Dedifferentiated amniotic fluid mesenchymal stem cell (primary cell): ENCODE results near the gene IVD.

Experiments
- DNase-seq: peaks from one replicate; pipeline ENCODE4 v3.0.0-alpha.2; 2016; ENCODE audit errors: extremely low spot score

The IVD gene

DNA sequence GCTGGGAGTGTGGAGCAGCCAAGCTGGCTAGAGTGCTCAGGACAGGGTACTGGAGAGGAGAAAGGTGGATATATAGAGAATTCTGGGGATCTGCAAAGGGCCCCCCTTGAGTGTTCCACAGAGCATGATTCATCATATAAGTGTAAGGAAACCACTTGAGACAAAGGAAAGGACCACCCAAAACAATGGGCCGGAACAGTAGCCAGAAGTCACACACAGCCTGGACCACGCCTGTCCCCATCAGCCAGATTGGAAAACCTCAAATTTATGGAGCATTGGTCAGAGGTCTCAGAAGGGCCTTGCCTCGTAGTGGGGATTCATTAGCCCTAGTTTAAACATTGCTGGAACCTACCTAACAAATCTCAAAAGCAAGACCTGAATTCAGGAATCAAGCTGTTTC lies 28.0 kb upstream of the IVD start:
- DNase-seq, result no peak

DNA sequence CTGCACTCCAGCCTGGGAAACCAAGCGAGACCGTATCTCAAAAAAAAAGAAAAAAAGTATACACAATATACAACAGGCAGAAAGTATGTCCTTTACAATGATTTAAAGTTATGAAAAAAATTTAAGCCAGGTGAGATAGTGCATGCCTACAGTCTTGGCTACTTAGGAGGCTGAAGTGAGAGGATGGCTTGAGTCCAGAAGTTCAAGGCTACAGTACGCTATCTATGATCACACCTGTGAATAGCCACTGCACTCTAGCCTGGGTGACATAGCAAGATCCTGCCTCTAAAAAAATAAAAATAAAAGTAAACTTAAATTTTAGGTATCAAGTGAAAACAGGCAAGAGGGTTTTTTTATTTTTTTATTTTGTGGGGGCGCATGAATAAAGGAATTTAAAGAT lies 26.2 kb upstream of the IVD start:
- DNase-seq, result no peak

DNA sequence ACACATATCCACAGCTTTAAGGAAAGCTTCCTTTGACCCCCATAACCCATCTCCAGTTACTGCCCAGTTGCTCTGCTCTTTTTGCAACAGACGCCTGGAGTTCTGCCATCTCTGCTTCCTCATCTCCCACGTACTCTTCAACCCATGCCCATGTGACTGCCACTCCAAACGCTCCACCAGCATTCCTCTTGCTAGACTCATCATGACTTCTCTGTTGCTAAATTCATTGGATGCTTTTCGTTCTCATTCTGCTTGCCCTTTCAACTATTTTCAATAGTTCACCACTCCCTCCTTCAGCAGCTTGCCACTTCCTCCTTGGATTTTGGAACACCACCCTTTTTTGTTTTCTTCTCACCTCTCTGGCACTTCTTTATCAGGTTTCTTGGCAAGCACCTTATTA lies 25.7 kb upstream of the IVD start:
- peak; percentile 95 for DNase-seq

DNA sequence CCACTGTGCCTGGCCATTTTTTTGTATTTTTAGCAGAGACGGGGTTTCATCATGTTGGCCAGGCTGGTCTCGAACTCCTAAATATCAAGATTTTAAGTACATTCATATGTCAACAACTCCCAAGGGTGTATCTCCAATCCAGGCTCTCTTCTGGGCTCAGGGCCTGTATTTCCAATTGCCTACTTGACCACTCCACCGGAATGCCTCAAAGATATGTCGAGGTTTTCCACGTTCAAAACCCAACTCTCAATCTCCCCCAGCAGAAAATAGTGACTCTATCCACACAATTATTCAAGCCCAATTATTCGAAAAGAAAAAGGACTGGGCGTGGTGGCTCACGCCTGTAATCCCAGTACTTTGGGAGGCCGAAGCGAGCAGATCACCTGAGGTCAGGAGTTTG lies 25.0 kb upstream of the IVD start:
- no peak for DNase-seq

DNA sequence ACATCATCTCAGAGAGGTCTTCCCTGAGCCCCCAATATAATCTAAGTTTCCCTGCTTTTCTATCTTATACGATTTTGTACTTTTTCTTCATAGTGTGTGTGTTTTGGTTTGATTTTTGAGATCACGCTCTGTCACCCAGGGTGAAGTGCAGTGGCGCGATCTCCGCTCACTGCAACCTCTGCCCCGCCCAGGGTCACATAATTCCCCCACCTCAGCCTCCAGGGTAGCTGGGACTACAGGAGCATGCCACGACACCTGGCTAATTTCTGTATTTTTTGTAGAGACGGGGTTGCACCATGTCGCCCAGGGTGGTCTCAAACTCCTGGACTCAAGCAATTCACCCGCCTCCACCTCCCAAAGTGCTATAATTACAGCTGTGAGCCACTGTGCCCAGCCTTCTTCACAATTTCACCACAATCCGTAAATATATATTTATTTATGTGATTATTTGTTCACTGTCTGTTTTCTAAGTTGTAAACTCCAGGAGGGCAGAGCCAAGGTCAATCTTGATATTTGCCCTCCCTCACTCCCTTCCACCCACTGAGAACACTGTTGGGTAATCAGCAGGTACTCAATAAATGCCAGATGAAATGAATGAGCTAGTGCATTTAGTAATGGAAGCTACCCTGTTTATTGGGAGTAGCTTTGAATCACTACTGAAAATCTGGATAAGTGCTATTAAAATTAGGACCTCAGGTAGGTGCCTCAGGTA lies 23.6 kb upstream of the IVD start:
- no peak for DNase-seq

DNA sequence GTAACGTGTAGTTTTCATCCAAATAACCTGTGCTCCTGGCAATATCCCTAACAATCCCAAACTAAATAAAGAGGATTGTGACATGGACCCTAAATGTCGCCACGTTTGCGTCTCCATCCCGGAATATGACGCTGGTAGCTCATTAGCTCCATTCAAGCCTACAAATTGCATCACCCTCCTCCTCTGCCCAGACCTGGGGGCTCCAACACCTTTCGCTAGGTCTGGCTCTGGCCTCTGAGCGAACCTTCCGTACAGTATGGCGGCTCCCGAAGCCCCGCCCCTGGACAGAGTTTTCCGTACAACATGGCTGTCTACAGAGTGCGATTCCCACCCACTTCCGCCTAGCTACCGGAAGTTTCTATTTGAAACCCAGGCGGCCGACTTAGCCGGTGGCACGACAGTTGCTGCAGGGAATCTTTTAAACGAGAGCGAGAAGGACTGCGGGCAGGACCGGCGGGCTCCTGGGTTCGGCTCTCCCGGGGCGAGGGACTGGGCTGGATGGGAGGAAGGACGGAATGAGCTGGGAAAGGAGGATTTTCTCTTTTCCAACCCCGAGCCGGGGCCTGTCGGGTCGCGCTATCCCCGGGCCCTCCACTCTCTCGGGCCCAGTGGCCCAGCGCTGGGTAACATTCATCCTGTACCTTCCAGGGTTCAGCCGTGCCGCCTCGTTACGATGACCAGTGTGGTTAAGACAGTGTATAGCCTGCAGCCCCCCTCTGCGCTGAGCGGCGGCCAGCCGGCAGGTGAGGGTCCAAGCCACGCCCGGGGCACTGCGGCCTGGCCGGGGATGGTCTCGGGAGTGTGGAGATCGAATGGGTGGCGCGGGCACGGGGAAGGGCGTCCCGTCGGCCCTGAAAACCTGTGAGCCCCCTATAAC lies 22.8 kb upstream of the IVD start, which contains the start of gene KNSTRN:
Gene KNSTRN, plus strand, starts transcription at position 142 of the 877 bp plus-strand sequence. Its CDS starts 115 bp downstream, at position 257.
- peak; percentile 96 for DNase-seq

DNA sequence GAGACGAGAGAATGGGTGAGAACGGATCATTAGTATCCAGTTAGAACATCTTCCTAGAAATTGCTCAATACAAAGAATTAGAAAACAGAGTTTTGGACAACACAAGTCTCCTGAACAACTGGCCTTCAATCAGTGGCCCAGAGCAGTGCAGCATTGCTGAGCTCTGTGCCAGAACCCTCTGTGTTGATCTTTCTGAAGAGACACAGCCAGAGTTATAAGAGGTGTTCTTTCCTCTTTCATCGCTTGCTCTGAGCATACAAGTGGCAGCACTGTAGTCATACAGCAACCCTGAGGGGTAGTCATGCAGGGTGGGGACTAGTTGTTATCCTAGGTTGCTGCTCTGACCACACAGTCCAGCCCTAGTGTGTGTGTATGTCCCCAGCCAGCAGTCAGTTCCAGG lies 19.1 kb upstream of the IVD start:
- no peak for DNase-seq

DNA sequence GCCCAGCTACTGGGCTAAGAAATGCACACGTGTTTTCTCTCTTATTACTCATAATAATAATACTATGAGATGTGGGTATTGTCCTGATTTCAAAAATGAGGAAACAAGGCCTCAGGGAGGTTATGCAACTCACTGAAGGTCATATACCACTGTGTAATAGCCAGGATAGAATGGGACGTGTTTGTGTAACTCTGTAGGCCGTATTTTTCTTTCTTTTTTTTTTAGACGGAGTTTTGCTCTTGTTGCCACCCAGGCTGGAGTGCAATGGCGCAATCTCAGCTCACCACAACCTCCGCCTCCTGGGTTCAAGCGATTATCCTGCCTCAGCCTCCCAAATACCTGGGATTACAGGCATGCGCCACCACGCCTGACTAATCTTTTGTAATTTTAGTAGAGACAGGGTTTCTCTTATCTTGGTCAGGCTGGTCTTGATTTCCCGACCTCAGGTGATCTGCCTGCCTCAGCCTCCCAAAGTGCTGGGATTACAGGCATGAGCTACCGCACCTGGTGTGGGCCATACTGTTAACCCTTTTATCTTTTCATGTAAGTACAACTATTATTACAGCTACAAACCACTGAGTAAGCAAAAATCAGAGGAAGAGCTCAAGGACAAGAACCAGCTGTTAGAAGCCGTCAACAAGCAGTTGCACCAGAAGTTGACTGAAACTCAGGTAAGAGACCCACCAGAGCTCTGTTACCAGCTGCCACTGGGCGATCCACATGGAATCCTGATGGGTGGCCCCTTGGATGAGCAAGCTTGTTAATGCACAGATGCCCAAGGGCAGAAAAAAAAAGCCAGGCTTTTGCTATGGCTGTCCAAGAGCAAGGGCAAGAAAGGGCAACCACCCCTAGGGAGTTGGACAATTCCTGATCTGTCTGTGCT lies 16.4 kb upstream of the IVD start:
- DNase-seq, result no peak

DNA sequence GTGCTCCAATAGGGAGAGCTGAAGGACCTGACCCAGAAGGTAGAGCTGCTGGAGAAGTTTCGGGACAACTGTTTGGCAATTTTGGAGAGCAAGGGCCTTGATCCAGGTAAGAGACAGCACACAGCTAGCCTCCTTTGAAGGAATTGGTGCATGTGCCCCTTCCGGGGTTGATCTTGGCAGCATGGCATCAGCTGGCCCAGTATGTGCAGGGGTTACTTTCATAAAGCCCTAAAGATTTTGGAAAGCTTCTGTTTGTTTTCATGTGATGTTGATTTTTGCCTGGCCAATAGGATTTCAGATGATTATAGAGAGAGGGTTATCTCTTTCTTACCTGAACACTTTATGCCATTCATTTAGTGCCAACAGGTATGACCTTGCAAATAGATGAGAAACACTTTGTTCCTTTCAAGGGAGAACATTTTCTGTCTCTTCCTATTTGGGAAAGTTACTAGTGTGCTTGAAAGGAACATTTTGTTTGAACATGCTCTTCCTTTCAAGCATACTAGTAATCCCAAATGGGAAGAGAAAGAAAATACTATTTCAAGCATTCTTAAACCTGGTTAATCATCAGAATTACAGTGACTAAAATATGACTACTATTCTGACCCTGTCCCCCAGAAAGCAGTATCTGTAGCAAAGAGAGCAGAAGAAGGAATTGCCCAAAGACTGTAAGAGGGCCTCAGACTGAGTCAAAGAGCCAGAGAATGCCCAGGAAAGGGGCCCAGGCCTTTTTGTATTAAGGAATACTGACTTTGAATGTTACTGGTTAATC lies 15.6 kb upstream of the IVD start:
- DNase-seq, result no peak

DNA sequence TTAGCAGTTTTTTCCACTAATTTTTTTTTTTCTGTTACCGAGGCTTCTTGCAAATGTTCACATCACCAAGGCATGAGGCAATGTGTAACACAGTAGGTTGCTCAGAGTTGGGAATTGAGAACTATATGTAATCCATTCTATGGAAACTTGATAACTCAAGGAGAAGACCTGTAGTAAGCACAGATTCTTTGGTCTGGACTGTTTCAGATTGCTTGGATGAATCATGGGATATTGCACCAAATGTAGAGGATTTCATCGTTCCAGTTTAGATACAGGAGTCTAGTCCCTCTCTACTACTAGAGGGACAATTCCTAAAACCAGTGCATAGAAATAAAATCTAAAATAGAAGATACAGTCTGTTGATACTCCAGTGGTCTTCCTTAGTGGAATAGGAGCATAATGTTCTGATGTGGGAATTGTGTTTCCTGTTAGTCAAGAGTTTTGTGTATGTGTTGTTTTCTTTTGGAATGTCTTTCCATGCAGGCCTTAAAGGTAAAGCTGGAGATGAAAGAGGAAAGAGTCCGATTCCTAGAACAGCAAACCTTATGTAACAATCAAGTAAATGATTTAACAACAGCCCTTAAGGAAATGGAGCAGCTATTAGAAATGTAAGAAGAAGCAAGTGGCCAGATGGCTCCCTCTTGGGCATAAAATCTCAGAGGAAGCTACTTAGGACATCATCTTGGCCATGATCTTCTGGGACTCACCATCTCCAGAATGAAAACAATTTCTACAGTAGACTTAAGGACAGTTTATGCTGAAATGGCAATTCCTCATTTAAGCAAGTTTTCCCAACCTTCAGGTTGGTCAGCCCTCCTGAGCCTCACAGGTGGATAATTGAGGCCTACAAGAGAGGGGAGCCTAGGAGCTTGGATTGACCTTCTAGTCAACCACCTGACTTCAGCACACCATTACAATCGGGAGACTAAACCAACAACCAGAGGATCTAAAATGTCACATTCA lies 12.3 kb upstream of the IVD start:
- DNase-seq, result peak; percentile 90

DNA sequence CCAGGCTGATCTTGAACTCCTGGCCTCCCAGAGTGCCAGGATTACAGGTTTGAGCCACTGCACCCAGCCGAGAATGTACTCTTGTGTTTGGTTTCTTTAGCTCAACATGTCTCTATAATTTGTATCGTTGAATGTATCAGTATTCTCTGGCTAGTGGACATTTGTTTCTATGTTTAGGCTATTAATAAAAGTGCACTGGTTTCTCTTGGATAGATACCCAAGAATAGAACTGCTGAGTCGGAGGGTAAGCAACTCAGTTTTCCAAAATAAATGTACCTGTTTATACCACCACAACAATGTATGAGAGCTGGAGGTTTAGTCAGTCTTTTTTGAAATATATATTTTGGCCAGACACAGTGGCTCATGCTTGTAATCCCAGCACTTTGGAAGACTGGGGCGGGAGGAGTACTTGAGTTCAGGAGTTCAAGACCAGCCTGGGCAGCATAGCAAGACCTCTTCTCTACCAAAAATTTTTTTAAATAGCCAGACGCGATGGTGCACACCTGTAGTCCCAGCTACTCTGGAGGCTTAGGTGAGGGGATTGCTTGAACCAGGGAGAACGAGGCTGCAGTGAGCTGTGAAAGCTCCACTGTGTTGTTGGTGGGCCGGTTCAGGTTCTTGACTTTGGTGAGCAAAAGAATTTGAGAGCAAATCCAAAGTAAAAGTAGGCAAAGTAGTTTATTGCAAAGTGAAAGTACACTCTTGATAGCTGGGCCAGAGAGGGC lies 7.7 kb upstream of the IVD start:
- no peak for DNase-seq

DNA sequence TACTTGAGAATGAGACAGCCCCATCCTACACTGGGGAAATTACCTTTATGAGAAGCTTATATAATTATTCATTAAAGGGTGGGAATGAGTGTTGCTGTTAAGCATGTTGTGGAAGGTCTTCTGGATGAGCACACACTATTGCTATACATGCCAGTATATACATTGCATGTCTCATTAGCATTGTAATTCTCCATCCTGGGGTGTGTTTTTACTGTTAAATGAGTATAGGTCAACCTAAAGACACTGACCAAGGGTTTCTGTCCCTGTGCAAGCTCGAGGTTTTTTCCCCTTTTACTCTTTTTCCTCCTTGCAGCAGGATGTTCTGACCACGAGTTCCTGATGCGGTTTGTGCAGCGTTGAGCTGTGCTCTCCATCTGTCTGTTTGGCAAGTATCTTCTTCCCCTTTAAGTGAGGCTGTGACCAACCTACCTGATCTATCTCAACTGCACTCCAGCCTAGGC lies 7.2 kb upstream of the IVD start:
- no peak for DNase-seq

DNA sequence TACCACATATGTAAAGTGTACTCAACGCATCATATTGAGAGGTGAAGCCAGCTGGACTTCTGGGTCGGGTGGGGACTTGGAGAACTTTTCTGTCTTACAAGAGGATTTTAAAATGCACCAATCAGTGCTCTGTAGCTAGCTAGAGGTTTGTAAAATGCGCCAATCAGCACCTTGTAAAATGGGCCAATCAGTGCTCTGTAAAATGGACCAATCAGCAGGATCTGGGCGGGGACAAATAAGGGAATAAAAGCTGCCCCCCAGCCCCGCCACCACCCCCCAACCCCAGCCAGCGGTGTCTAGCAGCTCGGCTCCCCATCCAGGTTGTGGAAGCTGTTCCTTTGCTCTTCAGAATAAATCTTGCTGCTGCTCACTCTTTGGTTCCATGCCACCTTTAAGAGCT lies 6.2 kb upstream of the IVD start:
- no peak for DNase-seq

DNA sequence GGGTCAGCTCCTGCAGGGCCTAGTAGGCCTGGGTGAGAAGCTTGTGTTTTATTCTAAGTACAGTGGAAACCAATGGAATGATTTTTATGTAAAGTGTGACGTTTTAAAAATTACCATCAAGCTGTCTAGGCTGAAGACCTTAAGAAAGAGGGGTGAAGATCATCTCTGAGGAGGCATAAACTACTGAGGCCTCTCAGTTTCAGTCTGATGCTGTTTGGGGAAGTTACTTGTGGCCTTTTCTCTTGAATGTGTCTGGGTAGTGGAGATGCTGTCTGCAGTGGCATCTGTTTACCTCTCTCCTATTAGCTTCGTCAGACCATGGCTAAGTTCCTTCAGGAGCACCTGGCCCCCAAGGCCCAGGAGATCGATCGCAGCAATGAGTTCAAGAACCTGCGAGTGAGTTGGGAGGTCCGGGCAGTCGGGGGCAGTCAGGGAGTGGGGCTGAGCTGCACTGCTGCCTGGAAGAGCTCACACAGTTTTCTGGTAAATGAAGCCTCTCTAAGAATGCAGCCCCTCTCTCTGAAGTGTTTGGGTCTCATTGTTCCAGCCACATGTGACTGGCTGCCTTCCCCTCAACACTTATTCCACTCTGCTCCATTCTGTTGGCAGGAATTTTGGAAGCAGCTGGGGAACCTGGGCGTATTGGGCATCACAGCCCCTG lies 1.9 kb downstream of the IVD start:
- no peak for DNase-seq

DNA sequence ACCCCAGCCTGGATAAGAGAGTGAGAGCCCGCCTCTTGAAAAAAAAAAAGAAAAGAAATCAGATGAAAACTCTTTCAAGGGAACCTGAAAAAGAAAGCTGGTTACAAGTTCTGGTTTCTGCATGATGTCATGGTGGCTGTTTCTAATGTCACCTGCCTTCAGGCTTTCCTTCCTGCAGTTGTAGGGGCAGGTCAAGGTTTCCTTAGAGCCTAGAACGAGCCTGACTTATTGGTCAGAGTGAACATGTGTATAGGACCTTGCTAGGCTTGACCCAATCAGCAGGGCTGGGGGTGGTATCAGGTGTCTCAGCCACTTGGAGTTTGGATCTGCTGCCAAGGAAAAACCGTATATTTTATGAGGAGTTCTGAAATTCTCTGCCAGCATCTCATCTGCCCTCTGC lies 3.8 kb downstream of the IVD start:
- DNase-seq, result no peak

DNA sequence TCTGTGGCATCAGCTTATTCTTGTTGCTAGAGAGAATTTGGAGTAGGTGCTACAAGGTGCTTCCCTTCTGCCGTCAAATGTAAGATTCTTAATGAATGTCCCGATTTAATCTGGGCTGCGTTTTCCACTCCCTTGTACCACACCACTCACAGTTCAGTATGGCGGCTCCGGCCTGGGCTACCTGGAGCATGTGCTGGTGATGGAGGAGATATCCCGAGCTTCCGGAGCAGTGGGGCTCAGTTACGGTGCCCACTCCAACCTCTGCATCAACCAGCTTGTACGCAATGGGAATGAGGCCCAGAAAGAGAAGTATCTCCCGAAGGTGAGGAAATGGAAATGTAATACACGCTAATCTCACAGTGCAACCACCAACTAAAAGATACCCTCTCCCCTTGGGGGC lies 4.9 kb downstream of the IVD start:
- DNase-seq, result no peak

DNA sequence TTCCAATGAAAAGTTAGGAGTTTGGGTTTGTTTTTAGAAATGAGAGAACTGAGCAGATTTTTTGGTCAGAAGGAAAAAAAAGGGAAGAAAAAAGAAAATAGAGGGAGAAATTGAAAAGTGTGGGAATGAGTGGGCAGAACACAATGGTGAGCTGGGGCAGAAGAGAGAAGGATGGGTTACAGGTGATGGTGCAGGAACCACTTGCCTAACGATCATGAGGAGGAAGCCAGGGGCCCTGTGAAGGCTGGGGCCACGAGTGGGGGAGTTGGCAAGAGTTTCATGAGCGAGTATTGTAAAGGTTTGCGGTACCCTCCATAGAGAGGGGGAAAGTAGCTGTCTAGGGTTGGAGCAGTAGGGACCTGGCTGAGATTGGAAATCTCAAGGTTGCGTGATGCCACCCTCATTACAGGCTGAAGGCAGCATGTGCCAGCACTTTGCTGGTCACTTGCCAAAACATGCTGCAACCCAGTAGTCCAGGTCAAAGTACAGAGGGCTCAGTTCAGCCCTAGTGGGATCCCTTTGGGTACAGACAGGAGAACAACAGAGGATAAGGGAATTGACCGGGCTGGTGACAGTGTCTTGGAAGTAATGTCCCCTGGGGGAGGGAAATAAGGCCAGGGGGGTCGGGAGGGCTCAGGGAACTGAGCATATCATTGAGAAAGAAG lies 6.6 kb downstream of the IVD start:
- DNase-seq, result no peak

DNA sequence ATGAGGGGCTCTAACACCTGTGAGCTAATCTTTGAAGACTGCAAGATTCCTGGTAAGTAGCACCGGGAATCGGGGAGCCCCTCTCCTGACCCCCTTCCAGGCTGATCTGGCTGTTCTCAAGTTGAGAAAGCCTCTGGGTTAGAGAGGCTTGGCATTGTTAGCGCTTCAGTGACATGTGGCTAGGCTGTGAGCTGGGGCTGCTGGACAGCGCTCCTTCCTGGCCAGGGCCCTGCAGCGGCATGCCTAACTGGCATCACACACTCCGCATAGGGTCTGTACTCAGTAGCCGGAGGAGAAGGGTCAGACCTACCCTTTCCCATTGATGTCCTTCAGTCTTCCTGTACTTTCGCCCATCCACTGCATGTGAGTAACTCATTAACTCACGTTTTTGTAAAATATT lies 7.4 kb downstream of the IVD start:
- DNase-seq, result no peak
